Coronary artery (tissue), 2 donors: Measurements from ENCODE around the gene TSPAN12.

ENCODE experiments used
- DNase-seq: peaks from one replicate; pipeline ENCODE4 v3.0.0-alpha.2; 2017; ENCODE audit warnings: low spot score
- H3K27ac ChIP-seq, 2 donors: fragments of 200-600 bp; sonication (generic); one replicate each; pipeline ENCODE4 v1.5.1; 2016 to 2019
- H3K4me3 ChIP-seq: fragments of 200-600 bp; sonication (generic); 2 replicates; pipeline ENCODE4 v1.5.1; 2016; ENCODE audit warnings: mild to moderate bottlenecking, moderate library complexity
- CTCF ChIP-seq: fragments of 200-600 bp; sonication (generic); IDR thresholded peaks from one replicate; pipeline ENCODE4 v1.5.1; 2019; ENCODE audit warnings: antibody characterized with exemption

The TSPAN12 gene

DNA sequence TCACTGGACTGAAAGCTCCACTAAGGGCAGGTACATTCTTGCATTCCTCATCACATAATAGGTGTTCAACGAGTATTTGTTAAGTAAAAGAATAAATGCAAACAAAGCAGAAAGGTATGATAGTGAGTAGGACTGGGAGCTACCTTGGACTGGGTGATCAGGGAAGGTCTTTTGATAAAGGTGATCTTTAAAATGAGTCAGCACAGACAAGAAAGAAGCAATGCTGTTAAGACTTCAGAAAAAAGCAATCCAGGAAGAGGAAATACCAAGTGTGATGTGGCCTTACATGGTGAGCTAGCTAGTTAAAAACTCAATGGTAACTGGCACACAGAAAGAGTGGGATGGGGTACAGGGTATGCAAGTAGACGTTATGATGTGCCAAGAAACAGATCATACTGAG, 40.1 kb downstream of the TSPAN12 start:
- DNase-seq, result no peak
- Histone ChIP-seq H3K4me3 (no peak overlapping the region), H3K27ac (no peak overlapping the region)
- TF ChIP-seq CTCF, result no peak

GRCh38 chr7:120814253-120814939, 43.5 kb downstream of the TSPAN12 start:
- Histone ChIP-seq H3K4me3 (no peak overlapping the region), H3K27ac (no peak overlapping the region)
- no peak for TF ChIP-seq CTCF
- no peak for DNase-seq

GRCh38 chr7:120813546-120814252, 44.2 kb downstream of the TSPAN12 start:
- no peak overlapping the region for H3K4me3 ChIP-seq
- DNase-seq, result no peak
- no peak for TF ChIP-seq CTCF
- no peak overlapping the region for H3K27ac ChIP-seq

DNA sequence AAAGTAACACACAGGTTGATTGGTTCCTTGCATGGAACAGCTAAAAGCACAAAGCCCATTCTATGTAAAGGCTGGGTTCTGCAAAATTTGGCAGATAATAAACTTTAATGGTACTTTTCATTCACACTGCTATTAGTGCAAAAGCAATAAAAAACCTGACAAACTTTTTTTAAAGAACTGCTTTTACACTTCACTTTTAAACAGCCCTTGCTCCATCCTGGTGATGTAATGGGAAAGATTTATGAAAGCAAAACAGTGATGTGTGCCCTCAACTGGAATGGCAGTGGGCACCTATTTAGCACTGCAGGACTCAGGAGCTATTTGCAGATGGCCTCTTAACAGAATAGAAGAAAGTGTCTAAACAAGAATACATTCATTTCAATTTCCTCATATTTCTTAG, 44.9 kb downstream of the TSPAN12 start:
- Histone ChIP-seq H3K27ac (no peak overlapping the region), H3K4me3 (no peak overlapping the region)
- TF ChIP-seq CTCF, result no peak
- DNase-seq, result no peak

GRCh38 chr7:120809260-120809659, 48.7 kb downstream of the TSPAN12 start:
- no peak for DNase-seq
- no peak overlapping the region for H3K27ac ChIP-seq
- TF ChIP-seq CTCF, result no peak
- no peak overlapping the region for H3K4me3 ChIP-seq

DNA sequence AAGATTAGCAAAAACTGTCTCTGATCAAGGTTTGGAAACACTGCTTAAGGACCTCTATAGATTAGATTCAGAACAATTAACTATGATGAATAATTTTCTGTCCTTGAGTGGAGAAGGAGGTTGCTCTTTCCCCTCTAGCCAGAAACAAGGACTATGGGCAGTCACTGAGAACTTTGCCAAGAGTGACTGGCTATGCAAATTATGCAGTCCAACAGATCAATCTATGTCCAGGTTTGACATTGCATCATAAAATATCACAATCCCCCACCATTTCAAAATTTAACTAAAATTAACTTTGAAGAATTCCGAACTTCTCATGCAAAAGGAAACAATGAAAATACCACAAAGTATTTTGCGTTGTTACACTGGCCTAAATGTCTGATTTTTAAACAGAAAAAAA, 50.6 kb downstream of the TSPAN12 start:
- no peak overlapping the region for H3K4me3 ChIP-seq
- TF ChIP-seq CTCF, result no peak
- DNase-seq, result no peak
- H3K27ac ChIP-seq, result no peak overlapping the region

GRCh38 chr7:120806669-120807068, 51.3 kb downstream of the TSPAN12 start:
- Histone ChIP-seq H3K4me3 (no peak overlapping the region), H3K27ac (no peak overlapping the region)

More at GRCh38 chr7:120806669-120807068, 51.3 kb downstream of the TSPAN12 start:
- TF ChIP-seq CTCF, result no peak
- DNase-seq, result no peak
